Measurements from ENCODE around the gene MAP3K14. TPM values are rescaled to one million over a fixed set of nuclear protein-coding genes. Genes with fewer than 3 reads are reported as not detected.

MAP3K14 gene
- total and polyA plus RNA-seq, 10 of the 15 experiments (the other 5 are each of a cell fraction or from before 2014, with no cell fraction given), result 2.1 to 33.3 (median 19.7) TPM

DNA sequence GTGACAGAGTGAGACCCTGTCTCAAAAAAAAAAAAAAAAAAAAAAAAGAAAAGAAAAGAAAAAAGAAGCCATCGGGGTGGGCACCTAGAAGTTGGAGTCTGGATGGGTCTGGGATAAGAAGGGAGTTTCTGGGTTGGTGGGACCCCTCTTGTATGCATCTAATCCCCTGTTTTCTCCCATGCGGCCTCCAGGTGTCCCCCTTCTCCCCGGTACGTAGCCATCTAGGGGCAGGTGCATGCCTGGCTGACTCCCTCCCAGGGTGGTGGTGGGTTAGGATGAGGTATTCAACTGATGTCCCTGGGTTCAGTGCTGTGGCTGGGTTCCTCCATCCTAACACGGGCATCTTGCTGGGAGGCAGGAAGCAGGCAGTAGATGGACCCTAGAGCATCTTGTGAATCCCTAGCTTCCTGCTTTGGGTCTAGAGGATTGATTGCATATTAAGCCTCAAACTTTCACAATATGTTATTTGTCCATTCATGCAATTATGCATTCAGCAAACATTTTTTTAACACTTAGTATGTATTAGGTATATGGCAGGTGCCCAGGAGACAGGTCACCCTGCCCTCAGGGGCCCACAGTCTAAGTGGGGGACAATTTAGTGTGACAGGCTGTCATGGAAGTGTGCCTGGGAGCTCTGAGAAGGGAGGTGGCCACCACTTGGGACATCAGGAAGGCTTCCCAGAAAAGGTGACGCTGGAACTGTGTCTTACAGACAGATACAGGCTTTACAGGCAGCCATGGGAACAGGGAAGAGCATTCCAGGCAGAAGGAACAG is 82.0 kb downstream of the MAP3K14 start:
- H3K4me3 ChIP-seq, result no peak overlapping the region
- no peak overlapping the region for H3K4me2 ChIP-seq (ENCODE audit: control insufficient read depth, insufficient read depth)
- TF ChIP-seq WRNIP1 (IDR thresholded peaks at IDR 0.05; ENCODE audit: borderline replicate concordance, low read depth, low read length), result no peak
- no peak for TF ChIP-seq ELK1 (IDR thresholded peaks at IDR 0.05; ENCODE audit: low read depth, low read length)
- TF ChIP-seq RAD21 (IDR thresholded peaks at IDR 0.05; ENCODE audit: insufficient read depth, low read depth, low read length), result peak; percentile 61
- TF ChIP-seq ZNF274 (IDR thresholded peaks at IDR 0.05; ENCODE audit: insufficient read depth, insufficient read length), result no peak
- peak; percentile 61 to 72 (median 65) for TF ChIP-seq CTCF (IDR thresholded peaks at IDR 0.05 in 2 of 3, conservative IDR thresholded peaks at IDR 0.05 in 1 of 3; ENCODE audit: control insufficient read depth in 2 of 3, extremely low read depth in 1 of 3, insufficient read depth in 1 of 3, low read depth in 3 of 3, low read length in 3 of 3)
- peak; percentile 13; the same call in 1 of the 2 replicates for TF ChIP-seq CREM (IDR thresholded peaks at IDR 0.05; ENCODE audit: low read depth)
- TF ChIP-seq PAX5 (IDR thresholded peaks at IDR 0.05; ENCODE audit: borderline replicate concordance, low read depth, low read length), result peak; percentile 70; the same call in 1 of the 2 replicates
- peak; percentile 11 to 72; a peak in 3 of 4 replicates for TF ChIP-seq SRF (IDR thresholded peaks at IDR 0.05; ENCODE audit: low read depth in 2 of 2, low read length in 2 of 2)
- no peak for TF ChIP-seq EP300 (IDR thresholded peaks at IDR 0.05; ENCODE audit: borderline replicate concordance in 1 of 2, control insufficient read depth in 1 of 2, low read depth in 2 of 2, low read length in 2 of 2)
- TF ChIP-seq IRF4 (IDR thresholded peaks at IDR 0.05; ENCODE audit: low read depth, low read length), result 0 out of 2 replicates have a peak, but pooled peaks have one; percentile 12
- TF ChIP-seq TCF12 (IDR thresholded peaks at IDR 0.05; ENCODE audit: low read depth, low read length), result 0 out of 2 replicates have a peak, but pooled peaks have one; percentile 30
- peak; percentile 52; the same call in 1 of the 2 replicates for TF ChIP-seq SMC3 (IDR thresholded peaks at IDR 0.05; ENCODE audit: borderline replicate concordance, low read length)
- TF ChIP-seq RB1 (IDR thresholded peaks at IDR 0.05; ENCODE audit: borderline replicate concordance), result no peak
- no peak overlapping the region for H2AFZ ChIP-seq (ENCODE audit: control insufficient read depth, low read depth, low read length)
- H4K20me1 ChIP-seq (ENCODE audit: control insufficient read depth, insufficient read depth), result no peaks in the 10 kb centered on the region; the same call in 1 of the 2 replicates
- no peak for DNase-seq (ENCODE audit: low read depth, low spot score)
- 18% methylated on average over 6 of the region's 6 CpGs for WGBS (ENCODE audit: insufficient coverage, insufficient replicate concordance, low lambda C conversion rate, missing lambda C conversion rate)
- no peaks in the 10 kb centered on the region for H3K27me3 ChIP-seq (replicated peaks in 1 of 2; ENCODE audit: control insufficient read depth in 2 of 2, insufficient read depth in 2 of 2, low read length in 1 of 2)
- peaks cover 39 to 42% of the 10 kb centered on the region in 2 experiments for H3K36me3 ChIP-seq (ENCODE audit: control insufficient read depth in 2 of 2, insufficient read depth in 2 of 2, low read length in 1 of 2)
- ChIA-PET CTCF (interaction anchor here (0.6 to 12.8 kb wide), 36 partner anchors 7 to 617 kb away, joined by 3 to 429 read pairs (median 5); partner anchors contain the start of genes ACBD4 and FMNL1), RAD21 (ENCODE audit: unreplicated experiment) (interaction anchor here (0.7 to 10.1 kb wide), 11 partner anchors 7 to 154 kb away, joined by 3 to 225 read pairs (median 4); partner anchors contain the start of genes ACBD4, FMNL1 and HEXIM2), POLR2A (interaction anchor here (1.4 to 3.0 kb wide), 2 partner anchors 9 to 15 kb away, joined by 6 to 18 read pairs; no protein-coding TSS in a partner anchor), SMC1A (ENCODE audit: uncharacterized antibody, unreplicated experiment) (interaction anchor here (0.7 to 11.4 kb wide), 12 partner anchors 10 to 146 kb away, joined by 3 to 201 read pairs (median 4); partner anchors contain the start of genes ACBD4 and MAP3K14)
- TSS peak; percentile 35 for BruUV-seq (replicated peaks)
- in situ Hi-C loops (cut with MboI) (no loop called here), intact Hi-C loops (cut with micrococcal nuclease; ENCODE audit: unreplicated experiment) (loop anchor here (1.0 kb wide), 1 partner anchor 16 kb away; no protein-coding TSS in a partner anchor)
- ATAC-seq, result peak; percentile 78
- FAIRE-seq, result peak; percentile 73
- no peak overlapping the region for H3K27ac ChIP-seq (ENCODE audit: control insufficient read depth, insufficient read depth)
- H3K9me3 ChIP-seq (replicated peaks; ENCODE audit: control insufficient read depth, insufficient read depth, low read length), result no peaks in the 10 kb centered on the region
- peaks cover 9% of the 10 kb centered on the region for H3K4me1 ChIP-seq (ENCODE audit: control insufficient read depth, insufficient read depth, low read length)
- H3K9ac ChIP-seq (ENCODE audit: control insufficient read depth, insufficient read depth, low read length), result no peak overlapping the region
- H3K79me2 ChIP-seq (ENCODE audit: control insufficient read depth, insufficient read depth, low read length), result peaks cover 14% of the 10 kb centered on the region

Data from GM12878 (cell line).